Measurements from ENCODE around the gene CR1L. TPM values are rescaled to one million over a fixed set of nuclear protein-coding genes. Genes with fewer than 3 reads are reported as not detected.
"Not testable (repeated sequence)": the region's sequence is repeated elsewhere in the genome, so short reads cannot be mapped to it uniquely, and the experiment has no call there.

CR1L gene
- total RNA-seq = under 1 TPM in 1 of 2 donors, not detected in 1; 0.19 TPM
- long read RNA-seq, donor 1 = 0 reads
- long read RNA-seq, donor 2 = 0 reads

- peak; percentile 93 for DNase-seq (ENCODE audit: low spot score)
- intact Hi-C loops (cut with DNase I) = no loop called here
Measured at GRCh38 chr1:207644852-207645634, at the start of gene CR1L. Gene CR1L (plus strand): TSS chr1:207645133. CDS start chr1:207645234, 101 bp downstream.

GRCh38 chr1:207603777-207604176, 41.2 kb upstream of the CR1L start:
- no peak for DNase-seq (ENCODE audit: low spot score)
- intact Hi-C loops (cut with DNase I) = no loop called here

DNA sequence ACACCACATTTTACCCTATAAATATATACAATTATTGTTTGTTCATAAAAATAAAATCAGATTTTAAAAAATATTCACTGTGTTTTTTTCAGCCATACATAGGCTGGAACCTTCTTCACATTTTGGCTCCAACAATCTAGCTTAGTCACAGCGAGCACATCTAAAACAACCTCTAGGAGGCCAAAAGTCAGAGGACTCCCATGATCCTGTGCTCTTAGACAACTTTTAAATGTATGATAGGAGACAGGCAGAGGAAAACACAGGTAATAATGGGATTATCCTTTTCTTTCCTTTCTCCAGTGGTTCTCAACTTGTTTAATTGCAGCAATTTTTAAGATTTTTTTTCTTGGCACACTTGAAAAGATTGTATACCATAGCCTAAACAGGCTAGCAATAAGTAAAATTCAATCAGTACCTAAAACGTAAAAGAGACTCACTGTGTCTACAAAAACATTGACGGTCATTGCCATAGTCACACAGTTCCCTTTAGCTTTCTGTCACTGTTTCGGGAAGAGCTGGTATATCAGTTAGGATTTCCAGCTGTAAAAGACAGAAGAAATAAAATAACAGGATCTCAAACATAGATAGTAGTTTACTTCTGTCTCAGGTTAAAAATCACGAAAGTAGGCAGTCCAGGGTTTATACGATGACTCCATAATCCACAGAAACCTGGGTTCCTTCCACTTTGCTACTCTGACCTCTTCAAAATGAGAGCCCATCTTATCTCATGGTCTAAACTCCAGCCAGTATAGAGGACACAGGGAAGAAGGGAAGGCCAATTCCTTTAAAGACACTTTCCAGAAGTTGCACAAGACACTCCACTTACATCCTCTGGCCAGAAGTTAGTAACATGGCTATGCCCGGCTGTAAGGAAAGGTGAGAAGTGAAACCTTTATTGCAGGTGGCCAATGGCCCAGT, 39.2 kb upstream of the CR1L start:
- intact Hi-C loops (cut with DNase I) = no loop called here
- DNase-seq (ENCODE audit: low spot score) = no peak

DNA sequence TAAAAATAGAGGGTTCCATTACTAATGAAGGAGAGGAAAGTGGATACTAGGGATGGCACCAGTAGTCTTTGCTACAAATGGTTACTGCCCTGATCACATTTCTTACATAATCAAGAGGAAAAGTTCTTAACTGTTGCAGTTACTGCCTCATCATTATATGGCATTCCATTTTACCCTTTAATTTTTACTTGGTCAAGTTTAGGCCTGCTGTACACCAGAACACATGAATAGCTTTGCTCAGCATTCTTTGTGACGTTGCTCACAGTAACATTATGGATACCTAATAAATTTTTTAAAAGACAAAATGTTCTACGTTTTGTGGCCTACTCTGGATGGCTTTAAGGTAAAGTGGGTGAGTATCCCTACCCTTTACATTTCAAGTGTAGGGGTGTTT, 38.6 kb upstream of the CR1L start:
- no peak for DNase-seq (ENCODE audit: low spot score)
- intact Hi-C loops (cut with DNase I) = no loop called here

GRCh38 chr1:207612762-207613161, 32.2 kb upstream of the CR1L start:
- DNase-seq (ENCODE audit: low spot score) = no peak
- intact Hi-C loops (cut with DNase I) = no loop called here

DNA sequence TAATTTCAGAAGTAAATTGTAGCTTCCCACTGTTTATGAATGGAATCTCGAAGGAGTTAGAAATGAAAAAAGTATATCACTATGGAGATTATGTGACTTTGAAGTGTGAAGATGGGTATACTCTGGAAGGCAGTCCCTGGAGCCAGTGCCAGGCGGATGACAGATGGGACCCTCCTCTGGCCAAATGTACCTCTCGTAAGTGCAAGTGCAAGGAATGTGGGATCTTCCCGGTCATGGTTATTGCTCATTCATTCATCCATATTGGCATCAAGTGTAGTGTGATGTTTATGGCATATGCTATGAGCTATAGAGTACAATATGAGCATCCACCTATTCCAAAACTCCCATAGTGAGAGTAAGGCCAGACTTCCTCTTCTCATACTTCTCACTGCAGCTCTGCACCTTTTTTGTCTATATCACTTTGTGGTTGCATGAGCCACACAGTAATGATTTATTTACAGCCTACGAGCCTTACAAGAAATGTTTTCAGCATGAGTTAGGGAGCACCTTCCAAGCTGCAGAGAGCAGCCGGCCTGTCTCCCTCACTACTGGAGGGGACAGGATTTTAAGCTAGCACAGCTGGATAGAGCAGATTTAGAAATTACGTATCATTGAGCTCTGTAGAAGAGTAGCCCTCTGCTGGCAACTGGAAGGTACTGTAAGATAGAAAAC, 24.9 kb upstream of the CR1L start:
- no peak for DNase-seq (ENCODE audit: low spot score)
- intact Hi-C loops (cut with DNase I) = no loop called here

- no peak for DNase-seq (ENCODE audit: low spot score)
- intact Hi-C loops (cut with DNase I) = no loop called here
Measured at GRCh38 chr1:207620543-207620893, 24.4 kb upstream of the CR1L start.

GRCh38 chr1:207625504-207626071, 19.3 kb upstream of the CR1L start:
- intact Hi-C loops (cut with DNase I); DNase-seq (ENCODE audit: low spot score): not testable (repeated sequence)

DNA sequence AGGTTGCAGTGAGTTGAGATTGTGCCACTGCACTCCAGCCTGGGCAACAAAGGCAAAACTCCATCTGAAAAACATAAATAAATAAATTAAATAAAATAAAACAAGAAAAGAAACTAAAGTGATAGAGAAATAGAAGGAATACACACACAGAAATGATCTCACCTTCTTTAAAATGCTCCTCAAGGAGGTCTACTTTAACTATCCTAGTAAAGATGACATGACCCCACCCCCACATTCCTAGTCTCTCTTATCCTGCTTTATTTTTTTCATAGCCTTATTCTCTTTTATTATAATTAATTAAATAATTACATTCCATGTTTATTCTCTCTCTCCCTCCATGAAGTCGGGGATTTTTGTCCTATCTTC, 18.0 kb upstream of the CR1L start:
- DNase-seq (ENCODE audit: low spot score) = no peak
- intact Hi-C loops (cut with DNase I) = no loop called here

DNA sequence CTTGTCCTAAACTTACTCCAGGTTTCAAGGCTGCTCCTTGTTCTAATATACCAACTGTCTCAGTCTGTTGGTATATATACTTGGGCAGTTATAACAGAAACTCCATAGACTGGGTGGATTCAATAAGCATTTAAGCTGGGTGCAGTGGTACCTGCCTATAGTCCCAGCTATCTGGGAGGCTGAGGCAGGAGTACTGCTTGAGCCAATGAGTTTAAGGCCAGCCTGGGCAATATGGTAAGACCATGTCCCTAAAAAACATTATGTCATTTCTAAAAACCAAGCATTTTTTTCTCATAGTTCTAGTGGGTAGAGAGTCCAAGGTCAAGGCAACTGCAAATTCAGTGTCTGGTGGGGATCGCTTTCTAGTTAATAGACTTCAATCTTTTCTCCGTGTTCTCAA, 17.4 kb upstream of the CR1L start:
- no peak for DNase-seq (ENCODE audit: low spot score)
- intact Hi-C loops (cut with DNase I) = no loop called here

DNA sequence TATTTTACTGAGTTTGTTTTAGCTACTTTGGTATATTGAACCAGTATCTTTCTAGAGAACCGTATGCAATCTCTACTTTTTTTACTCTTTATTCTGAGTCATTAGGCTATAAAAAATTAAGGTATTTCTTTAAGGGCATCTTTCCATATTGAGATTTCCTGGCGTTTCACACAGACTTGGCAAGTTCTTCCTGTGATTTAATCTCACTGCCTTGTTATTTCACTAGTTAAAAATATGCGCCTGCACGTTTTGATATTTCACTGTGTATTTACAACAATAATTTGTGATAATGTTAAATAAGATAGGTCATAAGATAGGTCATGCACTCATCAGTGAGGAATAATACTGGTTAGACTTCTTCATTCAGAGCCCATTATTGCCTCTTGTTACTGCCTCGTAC, 16.2 kb upstream of the CR1L start:
- no peak for DNase-seq (ENCODE audit: low spot score)
- intact Hi-C loops (cut with DNase I) = no loop called here

- intact Hi-C loops (cut with DNase I) = no loop called here
Measured at GRCh38 chr1:207631137-207631536, 13.8 kb upstream of the CR1L start.

DNA sequence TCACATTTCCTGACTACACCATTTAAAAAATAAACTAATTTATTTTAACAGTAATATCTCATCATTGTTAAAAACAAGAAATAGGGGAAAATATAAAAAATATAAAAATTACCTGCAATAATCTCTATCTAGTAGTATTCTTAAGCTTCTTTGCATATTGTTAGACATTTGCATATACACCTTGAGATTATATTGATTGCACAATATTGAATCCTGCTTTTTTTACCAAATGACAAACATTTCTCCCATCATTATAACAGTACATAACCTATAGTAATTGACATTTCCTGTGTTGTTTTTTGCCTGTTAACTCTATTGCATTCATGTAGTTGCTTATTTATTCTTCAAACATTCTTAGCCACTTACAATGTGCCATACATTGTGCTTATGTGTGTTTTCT, 11.7 kb upstream of the CR1L start:
- intact Hi-C loops (cut with DNase I) = no loop called here
- no peak for DNase-seq (ENCODE audit: low spot score)

More at GRCh38 chr1:207631137-207631536, 13.8 kb upstream of the CR1L start:
- DNase-seq (ENCODE audit: low spot score) = no peak

DNA sequence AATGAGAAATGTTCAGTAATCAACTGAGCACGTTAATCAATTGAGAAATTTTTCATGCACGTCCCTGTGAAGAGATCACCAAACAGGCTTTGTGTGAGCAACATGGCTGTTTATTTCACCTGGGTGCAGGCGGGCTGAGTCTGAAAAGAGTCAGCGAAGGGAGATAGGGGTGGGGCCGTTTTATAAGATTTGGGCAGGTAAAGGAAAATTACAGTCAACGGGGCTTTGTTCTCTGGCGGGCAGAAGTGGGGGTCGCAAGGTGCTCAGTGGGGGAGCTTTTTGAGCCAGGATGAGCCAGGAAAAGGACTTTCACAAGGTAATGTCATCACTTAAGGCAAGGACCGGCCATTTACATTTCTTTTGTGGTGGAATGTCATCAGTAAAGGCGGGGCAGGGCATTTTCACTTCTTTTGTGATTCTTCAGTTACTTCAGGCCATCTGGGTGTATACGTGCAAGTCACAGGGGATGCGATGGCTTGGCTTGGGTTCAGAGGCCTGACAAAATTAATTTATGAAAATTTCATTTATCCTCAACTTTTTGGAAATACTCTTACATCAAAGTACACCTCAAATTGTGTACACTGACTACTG, 11.1 kb upstream of the CR1L start:
- DNase-seq (ENCODE audit: low spot score); intact Hi-C loops (cut with DNase I): not testable (repeated sequence)

GRCh38 chr1:207634293-207634692, 10.6 kb upstream of the CR1L start:
- intact Hi-C loops (cut with DNase I); DNase-seq (ENCODE audit: low spot score): not testable (repeated sequence)

DNA sequence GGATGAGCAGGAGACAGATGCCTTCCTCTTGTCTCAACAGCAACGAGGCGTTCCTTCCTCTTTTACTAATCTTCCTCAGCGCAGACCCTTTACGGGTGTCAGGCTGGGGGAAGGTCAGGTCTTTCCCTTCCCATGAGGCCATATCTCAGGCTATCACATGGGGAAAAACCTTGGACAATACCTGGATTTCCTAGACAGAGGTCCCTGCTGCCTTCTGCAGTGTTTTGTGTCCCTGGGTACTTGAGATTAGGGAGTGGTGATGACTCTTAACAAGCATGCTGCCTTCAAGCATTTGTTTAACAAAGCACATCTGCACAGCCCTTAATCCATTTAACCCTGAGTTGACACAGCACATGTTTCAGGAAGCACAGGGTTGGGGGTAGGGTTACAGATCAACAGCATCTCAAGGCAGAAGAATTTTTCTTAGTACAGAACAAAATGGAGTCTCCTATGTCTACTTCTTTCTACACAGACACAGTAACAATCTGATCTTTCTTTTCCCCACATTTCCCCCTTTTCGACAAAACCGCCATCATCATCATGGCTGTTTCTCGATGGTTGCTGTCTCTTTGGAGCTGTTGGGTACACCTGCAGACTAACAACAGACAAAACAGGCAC, 9.3 kb upstream of the CR1L start:
- intact Hi-C loops (cut with DNase I); DNase-seq (ENCODE audit: low spot score): not testable (repeated sequence)

- intact Hi-C loops (cut with DNase I); DNase-seq (ENCODE audit: low spot score): not testable (repeated sequence)
Measured at GRCh38 chr1:207638487-207639145, 6.3 kb upstream of the CR1L start.

GRCh38 chr1:207639362-207639761, 5.6 kb upstream of the CR1L start:
- intact Hi-C loops (cut with DNase I); DNase-seq (ENCODE audit: low spot score): not testable (repeated sequence)
